AG10803 (cell line): ENCODE measurements around the gene ST6GALNAC6.
A peak's percentile ranks its signal among the peaks of the same experiment; 100 is the strongest.

Experiments
- DNase-seq: peaks from one replicate; pipeline ENCODE4 v3.0.0; 2010; ENCODE audit warnings: low read depth
- H3K4me3 ChIP-seq: 2 replicates; pipeline ENCODE4 v1.5.1; 2011; ENCODE audit warnings: mild to moderate bottlenecking, low read length, control low read depth
- TF ChIP-seq, protein P1 (sequence below): conservative IDR thresholded peaks from 2 replicates; pipeline ENCODE4 v1.5.1; 2011; ENCODE audit warnings: mild to moderate bottlenecking, low read length, control low read depth, inconsistent platforms

The ST6GALNAC6 gene

DNA sequence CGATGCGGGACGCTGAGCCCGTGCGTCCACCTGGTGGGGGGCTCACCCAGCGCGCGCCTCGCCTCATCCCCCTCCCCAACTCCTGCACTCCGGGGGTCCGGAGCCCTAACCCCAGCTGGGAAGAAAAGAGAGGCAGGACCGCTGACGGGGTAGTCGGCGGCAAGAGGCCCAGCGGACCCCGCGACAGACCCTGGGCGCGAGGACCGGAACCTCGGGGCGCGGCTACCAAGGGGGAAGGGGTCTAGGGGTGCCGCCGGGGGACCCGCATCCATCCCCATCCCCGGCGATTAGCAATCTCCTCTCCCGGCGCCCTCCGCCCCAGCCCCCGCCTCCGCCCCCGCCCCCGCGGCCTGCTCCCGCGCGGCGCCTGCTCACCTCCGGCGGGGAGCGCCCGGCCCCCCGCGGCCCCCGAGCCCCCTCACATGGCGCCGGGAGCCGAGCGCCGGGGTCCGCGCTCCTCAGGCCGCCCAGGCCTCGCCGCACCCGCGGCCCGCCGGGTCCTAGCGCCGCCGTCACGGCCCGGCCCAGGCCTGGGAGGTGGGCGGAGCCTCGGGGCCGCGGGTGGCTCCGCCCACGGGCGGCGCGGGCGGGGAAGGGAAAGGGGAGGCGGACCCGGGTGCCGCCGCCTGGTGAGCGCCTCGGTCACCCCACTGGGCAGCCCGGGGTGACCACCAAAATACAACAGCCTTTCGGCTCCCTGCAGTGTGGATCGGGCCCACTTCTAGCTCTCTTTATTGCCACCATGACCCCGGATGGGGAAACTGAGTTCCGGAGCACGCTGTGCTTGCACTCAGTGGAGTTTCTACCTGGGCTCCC, at the start of gene ST6GALNAC6:
TSS of gene ST6GALNAC6 (minus strand) at position 476 of the 816 bp plus-strand sequence. CDS start 1,622 bp downstream, outside the sequence.
- TF ChIP-seq, protein P1, sequence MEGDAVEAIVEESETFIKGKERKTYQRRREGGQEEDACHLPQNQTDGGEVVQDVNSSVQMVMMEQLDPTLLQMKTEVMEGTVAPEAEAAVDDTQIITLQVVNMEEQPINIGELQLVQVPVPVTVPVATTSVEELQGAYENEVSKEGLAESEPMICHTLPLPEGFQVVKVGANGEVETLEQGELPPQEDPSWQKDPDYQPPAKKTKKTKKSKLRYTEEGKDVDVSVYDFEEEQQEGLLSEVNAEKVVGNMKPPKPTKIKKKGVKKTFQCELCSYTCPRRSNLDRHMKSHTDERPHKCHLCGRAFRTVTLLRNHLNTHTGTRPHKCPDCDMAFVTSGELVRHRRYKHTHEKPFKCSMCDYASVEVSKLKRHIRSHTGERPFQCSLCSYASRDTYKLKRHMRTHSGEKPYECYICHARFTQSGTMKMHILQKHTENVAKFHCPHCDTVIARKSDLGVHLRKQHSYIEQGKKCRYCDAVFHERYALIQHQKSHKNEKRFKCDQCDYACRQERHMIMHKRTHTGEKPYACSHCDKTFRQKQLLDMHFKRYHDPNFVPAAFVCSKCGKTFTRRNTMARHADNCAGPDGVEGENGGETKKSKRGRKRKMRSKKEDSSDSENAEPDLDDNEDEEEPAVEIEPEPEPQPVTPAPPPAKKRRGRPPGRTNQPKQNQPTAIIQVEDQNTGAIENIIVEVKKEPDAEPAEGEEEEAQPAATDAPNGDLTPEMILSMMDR, result no peak
- peak; percentile 82 for DNase-seq
- H3K4me3 ChIP-seq, result peak within 1 kb of the TSS; percentile 92

DNA sequence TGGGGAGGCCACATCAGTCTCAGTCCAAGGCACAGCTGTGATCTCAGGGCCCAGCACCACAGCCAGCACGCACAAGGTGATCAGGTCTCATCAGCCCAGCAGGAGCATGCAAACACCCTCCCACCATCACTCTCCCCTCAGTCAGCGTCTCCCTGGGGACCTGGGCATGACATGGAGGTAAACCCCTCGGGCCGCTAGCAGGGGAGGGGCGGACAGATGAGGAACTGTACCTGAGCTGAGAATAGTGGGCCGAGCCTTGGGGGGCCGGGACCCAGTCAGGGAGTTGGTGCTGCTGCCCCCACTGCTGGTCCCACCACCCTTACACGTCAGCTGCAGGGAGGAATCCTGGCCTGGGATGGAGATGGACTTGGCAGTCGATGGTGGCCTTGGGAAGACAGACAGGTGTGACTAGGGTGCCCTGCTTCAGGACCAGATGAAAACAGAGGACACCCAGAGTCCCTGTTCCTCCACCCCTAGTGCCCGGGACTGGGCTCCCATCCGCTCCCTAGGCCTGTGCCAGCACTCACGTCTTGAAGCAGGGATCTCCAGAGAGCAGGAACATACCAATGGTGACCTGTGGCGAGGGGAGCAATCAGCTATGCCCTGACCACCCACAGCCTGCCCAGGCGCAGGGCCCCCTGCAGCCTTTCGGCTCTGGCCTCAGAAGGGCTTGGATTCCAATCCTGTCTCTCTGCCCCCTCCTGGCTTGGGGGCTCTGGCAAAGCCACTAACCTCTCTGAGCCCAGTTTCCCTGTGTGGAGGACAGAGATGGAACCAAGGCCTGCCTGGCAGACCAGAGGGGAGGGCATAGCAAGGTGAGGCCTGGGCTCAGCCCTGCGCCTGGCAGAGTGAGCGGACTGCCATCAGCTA, 48.7 kb upstream of the ST6GALNAC6 start:
- DNase-seq, result no peak
- TF ChIP-seq, protein P1, result no peak
- no peak overlapping the region for H3K4me3 ChIP-seq

- TF ChIP-seq, protein P1, result no peak
- H3K4me3 ChIP-seq, result no peak overlapping the region
- DNase-seq, result no peak
Observed at GRCh38 chr9:127946728-127947127, 47.3 kb upstream of the ST6GALNAC6 start.

GRCh38 chr9:127945942-127946341, 46.5 kb upstream of the ST6GALNAC6 start:
- no peak overlapping the region for H3K4me3 ChIP-seq
- TF ChIP-seq, protein P1, result no peak
- DNase-seq, result no peak

DNA sequence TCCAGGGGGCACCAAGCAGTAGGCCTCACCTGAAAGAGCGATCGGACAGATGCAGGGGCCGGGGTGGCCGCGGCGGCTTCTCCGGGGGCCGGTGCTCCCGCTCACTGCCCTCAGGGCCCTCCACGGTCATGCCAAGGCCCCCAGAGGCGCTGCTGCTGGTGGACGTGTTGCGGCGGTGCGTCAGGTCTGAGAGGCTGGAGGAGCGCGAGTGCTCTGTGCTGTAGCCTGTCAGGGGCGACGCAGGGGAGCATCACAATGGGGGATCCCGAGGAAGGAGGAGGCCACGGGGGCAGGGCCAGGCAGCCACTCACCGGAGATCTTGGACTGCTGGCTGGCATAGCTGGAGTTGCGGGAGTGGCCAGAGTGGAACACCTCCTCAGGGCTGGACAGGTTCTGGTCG, 45.9 kb upstream of the ST6GALNAC6 start:
- no peak overlapping the region for H3K4me3 ChIP-seq
- DNase-seq, result no peak

GRCh38 chr9:127944586-127945218, 45.3 kb upstream of the ST6GALNAC6 start:
- H3K4me3 ChIP-seq, result no peak overlapping the region
- TF ChIP-seq, protein P1, result no peak
- DNase-seq, result no peak

More for the DNA sequence above, 45.9 kb upstream of the ST6GALNAC6 start:
- TF ChIP-seq, protein P1, result no peak
